Measurements from ENCODE around the gene LDLRAD4. TPM values are rescaled to one million over a fixed set of nuclear protein-coding genes. Genes with fewer than 3 reads are reported as not detected.

Gene LDLRAD4
- total RNA-seq, 1 experiment from 2014 or later, result 1.7 TPM

GRCh38 chr18:13623348-13623747 lies 404.8 kb downstream of the LDLRAD4 start:
- no peaks in the 10 kb centered on the region for H3K9me2 ChIP-seq (ENCODE audit: insufficient read depth)
- ChIA-PET CTCF (no interaction called here), POLR2A (ENCODE audit: unreplicated experiment) (no interaction called here)
- no peaks in the 10 kb centered on the region for H3K9me3 ChIP-seq (ENCODE audit: insufficient read depth, low read depth)
- H3K27ac ChIP-seq, result no peak overlapping the region
- no TSS peak for BruUV-seq (replicated peaks)
- H3K4me3 ChIP-seq, result no peak overlapping the region
- no peaks in the 10 kb centered on the region for H3F3A ChIP-seq (ENCODE audit: insufficient read depth, low read depth)
- intact Hi-C loops (cut with micrococcal nuclease; ENCODE audit: unreplicated experiment), result no loop called here
- no peak for DNase-seq
- H3K27me3 ChIP-seq (ENCODE audit: insufficient read depth, low read depth), result peaks cover 82% of the 10 kb centered on the region
- no peaks in the 10 kb centered on the region for H4K20me1 ChIP-seq (ENCODE audit: insufficient read depth)
- no peaks in the 10 kb centered on the region for H3K79me2 ChIP-seq (ENCODE audit: low read depth)
- H3K4me1 ChIP-seq (replicated peaks; ENCODE audit: insufficient read depth), result no peaks in the 10 kb centered on the region
- H3K4me2 ChIP-seq, result no peak overlapping the region
- H2AFZ ChIP-seq, result no peak overlapping the region
- no peaks in the 10 kb centered on the region for H3K36me3 ChIP-seq (ENCODE audit: low read depth)
- no peak for TF ChIP-seq EZH2 (IDR thresholded peaks at IDR 0.05; ENCODE audit: low read depth)
- TF ChIP-seq CTCF (conservative IDR thresholded peaks at IDR 0.05), result no peak

- ChIA-PET CTCF (no interaction called here), POLR2A (ENCODE audit: unreplicated experiment) (no interaction called here)
- no peaks in the 10 kb centered on the region for H3K9me3 ChIP-seq (ENCODE audit: insufficient read depth, low read depth)
- intact Hi-C loops (cut with micrococcal nuclease; ENCODE audit: unreplicated experiment), result no loop called here
- DNase-seq, result no peak
- H3K27me3 ChIP-seq (ENCODE audit: insufficient read depth, low read depth), result peaks cover 82% of the 10 kb centered on the region
- no TSS peak for BruUV-seq (replicated peaks)
- H3K4me1 ChIP-seq (replicated peaks; ENCODE audit: insufficient read depth), result no peaks in the 10 kb centered on the region
- no peak overlapping the region for H3K27ac ChIP-seq
- no peak overlapping the region for H2AFZ ChIP-seq
- no peak for TF ChIP-seq CTCF (conservative IDR thresholded peaks at IDR 0.05)
- no peak for TF ChIP-seq EZH2 (IDR thresholded peaks at IDR 0.05; ENCODE audit: low read depth)
- H3K36me3 ChIP-seq (ENCODE audit: low read depth), result no peaks in the 10 kb centered on the region
- no peaks in the 10 kb centered on the region for H3K79me2 ChIP-seq (ENCODE audit: low read depth)
- no peaks in the 10 kb centered on the region for H4K20me1 ChIP-seq (ENCODE audit: insufficient read depth)
- no peak overlapping the region for H3K4me2 ChIP-seq
- no peak overlapping the region for H3K4me3 ChIP-seq
- no peaks in the 10 kb centered on the region for H3F3A ChIP-seq (ENCODE audit: insufficient read depth, low read depth)
- no peaks in the 10 kb centered on the region for H3K9me2 ChIP-seq (ENCODE audit: insufficient read depth)
These were observed 405.3 kb downstream of the LDLRAD4 start for GRCh38 chr18:13623871-13624270.

- Histone ChIP-seq H2AFZ (no peak overlapping the region), H3K36me3 (ENCODE audit: low read depth) (no peaks in the 10 kb centered on the region), H3K4me1 (replicated peaks; ENCODE audit: insufficient read depth) (no peaks in the 10 kb centered on the region), H3F3A (ENCODE audit: insufficient read depth, low read depth) (no peaks in the 10 kb centered on the region), H3K27ac (no peak overlapping the region), H3K9me3 (ENCODE audit: insufficient read depth, low read depth) (no peaks in the 10 kb centered on the region), H4K20me1 (ENCODE audit: insufficient read depth) (no peaks in the 10 kb centered on the region), H3K79me2 (ENCODE audit: low read depth) (no peaks in the 10 kb centered on the region), H3K27me3 (ENCODE audit: insufficient read depth, low read depth) (peaks cover 82% of the 10 kb centered on the region), H3K4me3 (no peak overlapping the region), H3K4me2 (no peak overlapping the region), H3K9me2 (ENCODE audit: insufficient read depth) (no peaks in the 10 kb centered on the region)
- no peak for DNase-seq
- intact Hi-C loops (cut with micrococcal nuclease; ENCODE audit: unreplicated experiment), result no loop called here
- CTCF ChIA-PET, result no interaction called here
- BruUV-seq (replicated peaks), result no TSS peak
- TF ChIP-seq CTCF (conservative IDR thresholded peaks at IDR 0.05) (no peak), EZH2 (IDR thresholded peaks at IDR 0.05; ENCODE audit: low read depth) (no peak)
- POLR2A ChIA-PET (ENCODE audit: unreplicated experiment), result no interaction called here
These were observed 406.1 kb downstream of the LDLRAD4 start for GRCh38 chr18:13624563-13625237.

Measured in PC-9 (cell line).